ENCODE measurements around the gene RNH1. TPM values are rescaled to one million over a fixed set of nuclear protein-coding genes. Genes with fewer than 3 reads are reported as not detected.

RNH1 gene
- 451 and 498 TPM in 2 replicates for total RNA-seq

DNA sequence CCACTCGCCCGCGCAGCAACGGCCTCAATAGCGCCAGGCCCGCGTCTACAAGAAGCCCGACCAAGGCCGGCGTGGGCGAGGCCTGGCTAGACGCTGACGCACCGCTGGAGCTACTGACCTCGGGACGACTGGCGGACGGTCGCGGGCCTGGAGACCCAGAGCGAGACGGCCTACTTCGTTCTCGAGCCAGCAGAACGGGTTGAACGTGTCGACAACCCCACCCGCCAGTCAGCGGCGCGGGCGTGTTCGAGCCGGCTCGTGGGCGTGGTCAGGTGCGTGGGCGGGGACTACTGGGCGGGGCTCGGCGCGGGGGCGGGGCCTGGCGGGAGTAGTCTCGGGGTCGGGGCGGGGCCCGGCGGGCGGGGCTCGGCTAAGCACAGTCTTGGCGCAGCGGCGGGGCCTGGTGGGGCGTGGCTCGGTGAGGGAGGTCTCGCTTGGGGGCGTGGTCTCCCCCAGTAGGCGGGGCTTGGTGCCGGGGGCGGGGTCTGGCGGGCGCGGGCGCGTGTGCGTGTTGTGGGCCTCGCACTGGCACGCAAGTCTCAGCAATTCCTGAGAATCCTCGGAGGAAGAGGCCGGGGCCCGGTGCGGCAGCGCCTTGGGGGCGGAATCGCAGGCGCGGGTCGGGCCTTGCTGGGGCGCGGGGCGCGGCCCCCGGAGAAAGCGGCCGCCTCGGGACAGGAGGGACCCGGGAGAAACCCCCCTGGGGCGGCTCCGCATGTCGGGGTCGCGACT is at the start of gene RNH1:
TSS of gene RNH1 (minus strand) at position 248 of the 732 bp plus-strand sequence. CDS start 5,080 bp downstream, outside the sequence.

DNA sequence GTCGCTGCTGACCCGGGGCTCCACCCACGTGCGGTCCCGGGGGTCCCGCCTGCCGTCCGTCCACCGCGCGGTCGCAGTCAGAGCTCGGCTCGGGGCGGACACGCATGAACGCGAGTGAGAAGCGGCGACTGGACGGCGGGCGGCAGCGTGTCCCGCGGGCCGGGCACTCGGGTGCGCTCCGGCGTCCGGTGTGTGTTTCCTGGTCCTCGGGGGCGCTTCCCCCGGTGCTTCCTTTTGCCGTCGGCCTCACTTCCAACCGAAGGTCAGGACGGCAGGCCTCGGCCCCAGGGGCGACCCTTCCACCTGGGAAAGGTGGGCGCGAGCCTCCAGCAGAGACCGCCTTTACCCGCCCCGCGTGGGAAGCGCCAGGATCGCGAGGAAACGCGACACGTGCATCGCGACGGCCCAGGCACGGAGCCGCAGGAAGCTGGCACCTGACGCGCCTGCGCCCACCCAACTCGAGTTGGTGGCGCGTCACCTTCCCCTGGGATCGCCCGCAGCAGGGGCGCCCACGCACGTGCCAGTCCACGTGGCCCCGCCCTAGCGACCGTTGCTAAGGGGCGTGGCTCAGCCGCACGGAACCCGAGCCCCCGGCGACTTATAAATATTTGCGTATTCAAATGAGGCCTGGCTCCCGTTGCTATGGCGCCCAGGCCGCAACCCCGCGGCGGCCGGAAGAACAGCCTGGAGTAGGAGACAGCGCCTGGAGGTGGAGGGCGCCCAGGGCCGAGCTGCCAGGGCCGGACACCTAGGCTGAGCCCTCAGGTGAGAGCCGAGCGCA is 30.0 kb upstream of the RNH1 start, which contains the start of gene LRRC56:
TSS of gene LRRC56 (plus strand) at position 687 of the 781 bp plus-strand sequence. CDS start 3,158 bp downstream, outside the sequence.

DNA sequence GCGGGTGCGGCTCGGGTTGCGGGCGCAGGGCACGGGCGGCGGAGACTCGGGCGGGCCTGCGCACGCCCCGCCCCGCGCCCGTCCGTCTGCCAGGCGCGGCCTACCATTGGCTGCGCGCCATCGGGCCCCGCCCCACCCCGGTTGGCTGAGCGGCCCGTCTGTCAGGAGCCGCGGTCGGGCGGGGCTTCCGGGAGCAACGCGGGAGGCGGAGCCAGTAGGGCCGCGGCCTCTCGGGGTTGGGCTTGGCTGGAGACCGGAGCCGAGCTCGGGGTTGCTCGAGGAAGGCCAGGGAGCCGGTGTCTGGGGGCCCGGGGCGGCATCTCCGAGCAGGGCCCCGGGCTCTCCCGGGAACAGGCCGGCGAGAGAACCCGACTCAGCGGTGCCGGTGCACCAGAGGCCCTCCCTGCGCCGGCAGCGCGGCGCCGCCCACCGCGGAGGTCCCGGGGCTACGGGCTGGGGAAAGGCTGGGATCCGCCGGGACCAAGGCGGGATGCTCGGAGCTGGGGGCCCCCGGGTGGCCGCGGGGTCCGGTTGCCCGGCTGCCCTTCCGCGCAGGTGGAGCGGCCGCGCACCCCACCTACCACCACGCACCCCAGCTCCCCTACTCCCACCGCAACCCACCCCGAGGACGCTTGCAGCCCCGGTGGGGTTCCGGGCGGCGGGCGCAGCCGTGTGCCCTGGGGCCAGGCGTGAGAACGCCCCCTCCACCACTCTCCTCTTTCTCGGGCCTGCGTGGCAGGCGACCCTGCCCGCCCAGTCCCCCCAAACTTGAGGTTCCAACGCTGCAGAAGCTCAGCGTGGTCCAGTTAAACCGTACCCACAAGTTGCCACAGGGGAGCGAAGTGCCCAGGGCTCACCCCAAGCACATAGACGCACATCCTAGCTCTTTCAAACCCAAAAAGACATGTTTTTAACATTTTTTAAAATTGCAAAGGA is 28.7 kb upstream of the RNH1 start, which contains the start of gene HRAS:
TSS of gene HRAS (minus strand) at position 58 of the 936 bp plus-strand sequence.

DNA sequence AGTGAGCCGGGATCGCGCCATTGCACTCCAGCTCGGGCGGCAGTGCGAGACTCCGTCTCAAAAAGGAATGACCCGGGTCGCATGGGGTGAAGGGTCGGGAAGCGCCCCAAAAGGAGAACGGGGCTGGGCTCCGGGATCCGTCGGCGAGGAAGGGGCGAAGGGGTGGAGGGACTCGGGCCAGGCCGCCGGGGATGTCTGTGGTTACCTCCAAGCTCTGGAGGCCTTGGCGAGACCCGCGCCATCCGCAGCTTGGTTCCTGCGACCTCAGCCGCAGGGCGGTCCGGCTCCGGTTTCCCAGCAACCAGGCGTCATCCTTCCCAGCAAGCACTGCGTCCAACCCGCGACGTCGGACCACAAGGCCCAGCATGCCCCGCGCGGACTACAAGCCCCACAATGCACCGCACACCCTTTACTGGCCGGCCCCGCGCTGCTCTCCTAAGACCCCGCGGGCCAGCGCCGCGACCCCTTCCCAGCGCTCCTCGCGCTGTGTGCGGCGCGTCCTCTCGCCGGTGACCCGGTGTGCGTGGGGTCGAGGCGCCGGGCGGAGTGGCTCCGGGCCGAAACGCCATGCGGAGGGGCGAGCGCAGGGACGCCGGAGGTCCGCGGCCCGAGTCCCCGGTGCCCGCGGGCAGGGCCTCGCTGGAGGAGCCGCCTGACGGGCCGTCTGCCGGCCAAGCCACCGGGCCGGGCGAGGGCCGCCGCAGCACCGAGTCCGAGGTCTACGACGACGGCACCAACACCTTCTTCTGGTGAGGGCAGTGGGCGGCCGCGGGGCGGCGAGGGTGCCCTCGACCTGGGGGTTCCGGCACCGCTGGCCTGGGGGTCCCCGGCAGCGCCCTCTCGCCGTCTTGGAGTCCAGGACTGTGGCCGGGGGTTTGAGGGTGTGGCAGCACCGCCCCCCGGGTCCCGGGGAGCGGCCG is 56.9 kb downstream of the RNH1 start, which contains the start of gene PTDSS2:
TSS of gene PTDSS2 (plus strand) at position 391 of the 920 bp plus-strand sequence. CDS start at position 568, 177 bp downstream.

Other genes starting within 250 kb of the RNH1 start
- gene NLRP6, start 228.8 kb downstream of the RNH1 start, total RNA-seq = not detected in 2 replicates
- gene PGGHG, start 218.1 kb downstream of the RNH1 start, total RNA-seq = 16.7 and 34.8 TPM in 2 replicates
- gene IFITM5, start 207.7 kb downstream of the RNH1 start, total RNA-seq = not detected in 2 replicates
- gene IFITM2, start 199.4 kb downstream of the RNH1 start, total RNA-seq = 478 and 666 TPM in 2 replicates
- 203 and 427 TPM in 2 replicates for gene IFITM1, start 193.2 kb downstream of the RNH1 start, total RNA-seq
- gene IFITM3, start 186.4 kb downstream of the RNH1 start, total RNA-seq = 802 and 859 TPM in 2 replicates
- gene B4GALNT4, start 137.7 kb downstream of the RNH1 start, total RNA-seq = 2.3 and 7.1 TPM in 2 replicates
- 0.54 and 3.2 TPM in 2 replicates for gene PKP3, start 113.0 kb downstream of the RNH1 start, total RNA-seq
- 42.4 and 43.0 TPM in 2 replicates for gene SIGIRR, start 92.2 kb downstream of the RNH1 start, total RNA-seq
- gene ANO9, start 65.2 kb downstream of the RNH1 start, total RNA-seq = not detected in 2 replicates
- gene PTDSS2, start 57.0 kb downstream of the RNH1 start, total RNA-seq = 36.3 and 40.8 TPM in 2 replicates
- 46.4 and 67.1 TPM in 2 replicates for gene HRAS, start 28.3 kb upstream of the RNH1 start, total RNA-seq
- 0.16 and 1.3 TPM in 2 replicates for gene LRRC56, start 30.3 kb upstream of the RNH1 start, total RNA-seq
- gene LMNTD2, start 53.5 kb upstream of the RNH1 start, total RNA-seq = 0.81 and 3.1 TPM in 2 replicates
- 8.3 and 11.3 TPM in 2 replicates for gene RASSF7, start 53.7 kb upstream of the RNH1 start, total RNA-seq
- 13.0 and 17.2 TPM in 2 replicates for gene PHRF1, start 69.2 kb upstream of the RNH1 start, total RNA-seq
- 20.4 and 34.1 TPM in 2 replicates for gene IRF7, start 108.7 kb upstream of the RNH1 start, total RNA-seq
- gene CDHR5, start 117.7 kb upstream of the RNH1 start, total RNA-seq = not detected in 2 replicates
- not detected in 2 replicates for gene SCT, start 119.9 kb upstream of the RNH1 start, total RNA-seq
- gene DRD4, start 130.0 kb upstream of the RNH1 start, total RNA-seq = not detected in 2 replicates
- gene DEAF1, start 188.0 kb upstream of the RNH1 start, total RNA-seq = 25.1 and 28.2 TPM in 2 replicates
- gene TMEM80, start 188.6 kb upstream of the RNH1 start, total RNA-seq = 16.6 and 29.0 TPM in 2 replicates
- gene EPS8L2, start 199.0 kb upstream of the RNH1 start, total RNA-seq = 11.7 and 14.1 TPM in 2 replicates
- 167 and 182 TPM in 2 replicates for gene TALDO1, start 240.2 kb upstream of the RNH1 start, total RNA-seq